Muscle layer of duodenum (tissue), 2 donors: ENCODE data around the gene PPIL3.

Source experiments
- H3K27ac ChIP-seq: one replicate; pipeline ENCODE4 v1.7.0; 2013; ENCODE audit warnings: mild to moderate bottlenecking, low read length
- H3K27me3 ChIP-seq: one replicate; pipeline ENCODE4 v1.7.0; 2013; ENCODE audit warnings: low read depth, mild to moderate bottlenecking, control low read depth, low read length
- H3K36me3 ChIP-seq, 2 donors: one replicate each; pipeline ENCODE4 v1.7.0; 2013; ENCODE audit warnings: low read length in 2 of 2, control low read depth in 1 of 2, mild to moderate bottlenecking in 1 of 2; ENCODE audit not compliant: insufficient read depth in 2 of 2, control insufficient read depth in 1 of 2
- H3K4me1 ChIP-seq, 2 donors: one replicate each; pipeline ENCODE4 v1.7.0; 2013; ENCODE audit warnings: low read length in 2 of 2, mild to moderate bottlenecking in 2 of 2, control low read depth in 1 of 2, moderate library complexity in 1 of 2; ENCODE audit not compliant: insufficient read depth in 2 of 2, control insufficient read depth in 1 of 2
- H3K4me3 ChIP-seq, 2 donors: one replicate each; pipeline ENCODE4 v1.7.0; 2013; ENCODE audit warnings: low read length in 2 of 2, low read depth in 1 of 2, mild to moderate bottlenecking in 1 of 2
- H3K9me3 ChIP-seq, 2 donors: one replicate each; pipeline ENCODE4 v1.7.0; 2013; ENCODE audit warnings: low read length in 2 of 2, control low read depth in 1 of 2, mild to moderate bottlenecking in 1 of 2; ENCODE audit not compliant: control insufficient read depth in 1 of 2
- donor health status: healthy.

PPIL3 gene

GRCh38 chr2:200856806-200857205 is 32.1 kb downstream of the PPIL3 start:
- H3K27ac ChIP-seq: no peak overlapping the region
- H3K4me1 ChIP-seq: peaks cover 9 to 46% of the 10 kb centered on the region in 2 donors
- H3K4me3 ChIP-seq: no peak overlapping the region
- no peaks in the 10 kb centered on the region for H3K27me3 ChIP-seq
- peaks cover 68 to 88% of the 10 kb centered on the region in 2 donors for H3K36me3 ChIP-seq
- H3K9me3 ChIP-seq: no peaks in the 10 kb centered on the region

GRCh38 chr2:200852605-200853004 is 36.3 kb downstream of the PPIL3 start:
- H3K4me1 ChIP-seq: peaks cover 0 to 5% of the 10 kb centered on the region in 2 donors
- no peak overlapping the region for H3K4me3 ChIP-seq
- no peaks in the 10 kb centered on the region for H3K27me3 ChIP-seq
- H3K36me3 ChIP-seq: peaks cover 48 to 68% of the 10 kb centered on the region in 2 donors
- no peak overlapping the region for H3K27ac ChIP-seq
- H3K9me3 ChIP-seq: no peaks in the 10 kb centered on the region

- Histone ChIP-seq H3K27ac (no peak overlapping the region), H3K27me3 (no peaks in the 10 kb centered on the region), H3K9me3 (no peaks in the 10 kb centered on the region), H3K36me3 (peaks cover 39 to 58% of the 10 kb centered on the region in 2 donors), H3K4me1 (no peaks in the 10 kb centered on the region), H3K4me3 (no peak overlapping the region)
Observed at GRCh38 chr2:200851398-200852248, 37.3 kb downstream of the PPIL3 start.

- peaks cover 36 to 49% of the 10 kb centered on the region in 2 donors for H3K36me3 ChIP-seq
- H3K27ac ChIP-seq: no peak overlapping the region
- no peaks in the 10 kb centered on the region for H3K27me3 ChIP-seq
- no peaks in the 10 kb centered on the region for H3K4me1 ChIP-seq
- H3K4me3 ChIP-seq: no peak overlapping the region
- H3K9me3 ChIP-seq: no peaks in the 10 kb centered on the region
Observed at GRCh38 chr2:200850512-200851256, 38.2 kb downstream of the PPIL3 start.

- no peaks in the 10 kb centered on the region for H3K9me3 ChIP-seq
- H3K4me3 ChIP-seq: no peak overlapping the region
- H3K36me3 ChIP-seq: peaks cover 16 to 22% of the 10 kb centered on the region in 2 donors
- no peaks in the 10 kb centered on the region for H3K27me3 ChIP-seq
- no peak overlapping the region for H3K27ac ChIP-seq
- H3K4me1 ChIP-seq: no peaks in the 10 kb centered on the region
Observed at GRCh38 chr2:200847939-200848338, 40.9 kb downstream of the PPIL3 start.

- Histone ChIP-seq H3K36me3 (peaks cover 9 to 15% of the 10 kb centered on the region in 2 donors), H3K27ac (no peak overlapping the region), H3K4me3 (no peak overlapping the region), H3K9me3 (no peaks in the 10 kb centered on the region), H3K4me1 (no peaks in the 10 kb centered on the region), H3K27me3 (no peaks in the 10 kb centered on the region)
Observed at GRCh38 chr2:200847269-200847668, 41.6 kb downstream of the PPIL3 start.

GRCh38 chr2:200845669-200846325 is 43.1 kb downstream of the PPIL3 start:
- Histone ChIP-seq H3K4me3 (no peak overlapping the region), H3K27ac (no peak overlapping the region), H3K27me3 (no peaks in the 10 kb centered on the region), H3K9me3 (no peaks in the 10 kb centered on the region), H3K4me1 (no peaks in the 10 kb centered on the region), H3K36me3 (peaks cover 0 to under 1% of the 10 kb centered on the region in 2 donors)

- no peaks in the 10 kb centered on the region for H3K27me3 ChIP-seq
- H3K4me1 ChIP-seq: no peaks in the 10 kb centered on the region
Observed at GRCh38 chr2:200845194-200845593, 43.7 kb downstream of the PPIL3 start.

GRCh38 chr2:200843993-200844948 is 44.6 kb downstream of the PPIL3 start:
- Histone ChIP-seq H3K4me3 (no peak overlapping the region), H3K36me3 (no peaks in the 10 kb centered on the region), H3K4me1 (no peaks in the 10 kb centered on the region)

More at GRCh38 chr2:200845194-200845593, 43.7 kb downstream of the PPIL3 start:
- Histone ChIP-seq H3K27ac (no peak overlapping the region), H3K4me3 (no peak overlapping the region), H3K9me3 (no peaks in the 10 kb centered on the region), H3K36me3 (no peaks in the 10 kb centered on the region)

GRCh38 chr2:200839513-200839912 is 49.4 kb downstream of the PPIL3 start:
- Histone ChIP-seq H3K9me3 (peaks cover 4 to 7% of the 10 kb centered on the region in 2 donors), H3K27me3 (no peaks in the 10 kb centered on the region), H3K4me3 (no peak overlapping the region), H3K4me1 (no peaks in the 10 kb centered on the region), H3K36me3 (no peaks in the 10 kb centered on the region), H3K27ac (no peak overlapping the region)

More at GRCh38 chr2:200843993-200844948, 44.6 kb downstream of the PPIL3 start:
- H3K27me3 ChIP-seq: no peaks in the 10 kb centered on the region
- no peak overlapping the region for H3K27ac ChIP-seq
- no peaks in the 10 kb centered on the region for H3K9me3 ChIP-seq
